Sigmoid colon (tissue), 3 donors: ENCODE data around the gene HELLS.

ENCODE experiments used
- CTCF ChIP-seq, 4 experiments: fragments of 450-650 bp in 3 of 4; fragments of 200-600 bp in 1 of 4; IDR thresholded peaks; one replicate each; pipeline ENCODE4 v1.5.1; 2016 to 2019; ENCODE audit warnings: antibody characterized with exemption in 4 of 4, mild to moderate bottlenecking in 3 of 4, moderate library complexity in 2 of 4
- POLR2A ChIP-seq, 2 donors: fragments of 450-650 bp; IDR thresholded peaks; one replicate each; pipeline ENCODE4 v1.6.1; 2016; ENCODE audit warnings: antibody characterized with exemption in 2 of 2, mild to moderate bottlenecking in 2 of 2, moderate library complexity in 2 of 2

DNA sequence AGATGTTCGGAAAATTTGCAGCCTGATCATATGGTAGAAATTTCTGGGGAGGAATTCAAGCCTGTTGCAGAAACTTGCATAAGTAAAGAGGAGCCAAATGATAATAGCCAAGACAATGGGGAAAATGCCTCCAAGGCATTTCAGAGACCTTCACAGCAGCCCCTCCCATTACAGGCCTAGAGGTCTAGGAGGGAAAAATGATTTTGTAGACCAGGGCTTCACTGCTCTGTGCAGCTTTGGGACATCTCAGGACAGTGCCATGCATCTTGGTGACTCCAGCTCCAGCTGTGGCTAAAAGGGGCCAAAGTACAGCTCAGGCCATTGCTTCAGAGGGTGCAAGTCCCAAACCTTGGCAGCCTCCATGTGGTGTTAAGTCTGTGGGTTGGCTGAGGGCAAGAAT is 87.4 kb downstream of the HELLS start:
- TF ChIP-seq POLR2A (IDR thresholded peaks at IDR 0.05) (no peak), CTCF (IDR thresholded peaks at IDR 0.05) (no peak)
